Gastroesophageal sphincter (tissue), 3 donors: ENCODE measurements around the gene THAP11.
A peak's percentile ranks its signal among the peaks of the same experiment; 100 is the strongest.

Source experiments
- EP300 ChIP-seq: sonication (generic); formaldehyde crosslinking; IDR thresholded peaks from one replicate; pipeline ENCODE4 v1.6.1; 2017; ENCODE audit warnings: antibody characterized with exemption, mild to moderate bottlenecking
- POLR2A ChIP-seq, 2 donors: fragments of 450-650 bp; IDR thresholded peaks; one replicate each; pipeline ENCODE4 v1.6.1; 2017; ENCODE audit warnings: antibody characterized with exemption in 2 of 2, mild to moderate bottlenecking in 2 of 2, moderate library complexity in 1 of 2
- POLR2AphosphoS5 ChIP-seq: sonication (generic); formaldehyde crosslinking; IDR thresholded peaks from one replicate; pipeline ENCODE4 v1.6.1; 2017; ENCODE audit warnings: antibody characterized with exemption
- TF ChIP-seq, protein P1 (sequence below), 4 experiments: fragments of 200-600 bp in 2 of 4; fragments of 450-650 bp in 2 of 4; sonication (generic) in 1 of 4; IDR thresholded peaks; one replicate each; pipeline ENCODE4 v1.5.1; 2017 to 2019; ENCODE audit warnings: antibody characterized with exemption in 4 of 4, mild to moderate bottlenecking in 2 of 4, moderate library complexity in 2 of 4

DNA sequence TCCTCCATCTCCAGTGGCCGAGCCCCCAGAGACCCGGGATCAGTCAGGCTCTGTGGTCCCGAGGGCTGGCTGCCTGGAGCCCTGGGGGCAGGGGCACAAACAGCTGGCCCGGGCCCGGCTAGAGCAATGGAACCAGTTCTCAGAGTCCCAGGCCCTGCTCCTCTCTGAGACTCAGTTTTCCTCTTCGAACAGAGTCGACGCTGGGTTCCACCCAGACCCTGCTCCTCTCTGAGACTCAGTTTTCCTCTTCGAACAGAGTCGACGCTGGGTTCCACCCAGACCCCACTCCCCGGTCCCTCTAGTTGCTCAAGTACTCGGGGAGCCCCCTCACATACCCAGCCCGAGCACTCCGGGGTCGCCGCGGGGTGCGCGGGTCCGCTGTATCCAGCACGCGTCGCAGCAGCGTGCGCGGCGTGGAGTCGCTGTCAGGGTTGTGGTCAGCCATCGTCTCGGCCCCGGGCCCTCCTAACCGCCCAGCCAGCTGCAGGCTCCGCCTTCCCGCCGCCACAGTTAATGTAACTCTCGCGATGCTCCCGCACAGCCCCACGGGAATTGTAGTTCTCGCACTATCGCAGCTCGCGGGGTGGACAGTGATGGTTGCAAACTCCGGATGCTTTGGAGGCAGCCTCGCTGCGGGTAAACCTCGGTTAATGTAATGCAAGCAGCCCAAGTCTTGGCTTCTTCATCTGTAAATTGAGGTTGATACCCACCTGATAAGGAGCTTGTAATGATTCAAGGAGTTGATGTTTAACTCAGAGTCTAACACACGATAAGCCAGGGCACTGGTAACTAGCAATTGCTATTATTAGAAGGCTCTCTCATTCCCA lies 8.5 kb upstream of the THAP11 start:
- TF ChIP-seq POLR2A (IDR thresholded peaks at IDR 0.05) (peak; percentile 68 to 76), EP300 (no peak), POLR2AphosphoS5 (peak; percentile 65)
- TF ChIP-seq, protein P1, sequence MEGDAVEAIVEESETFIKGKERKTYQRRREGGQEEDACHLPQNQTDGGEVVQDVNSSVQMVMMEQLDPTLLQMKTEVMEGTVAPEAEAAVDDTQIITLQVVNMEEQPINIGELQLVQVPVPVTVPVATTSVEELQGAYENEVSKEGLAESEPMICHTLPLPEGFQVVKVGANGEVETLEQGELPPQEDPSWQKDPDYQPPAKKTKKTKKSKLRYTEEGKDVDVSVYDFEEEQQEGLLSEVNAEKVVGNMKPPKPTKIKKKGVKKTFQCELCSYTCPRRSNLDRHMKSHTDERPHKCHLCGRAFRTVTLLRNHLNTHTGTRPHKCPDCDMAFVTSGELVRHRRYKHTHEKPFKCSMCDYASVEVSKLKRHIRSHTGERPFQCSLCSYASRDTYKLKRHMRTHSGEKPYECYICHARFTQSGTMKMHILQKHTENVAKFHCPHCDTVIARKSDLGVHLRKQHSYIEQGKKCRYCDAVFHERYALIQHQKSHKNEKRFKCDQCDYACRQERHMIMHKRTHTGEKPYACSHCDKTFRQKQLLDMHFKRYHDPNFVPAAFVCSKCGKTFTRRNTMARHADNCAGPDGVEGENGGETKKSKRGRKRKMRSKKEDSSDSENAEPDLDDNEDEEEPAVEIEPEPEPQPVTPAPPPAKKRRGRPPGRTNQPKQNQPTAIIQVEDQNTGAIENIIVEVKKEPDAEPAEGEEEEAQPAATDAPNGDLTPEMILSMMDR (IDR thresholded peaks at IDR 0.05): peak in 1 of 4 experiments; percentile 8
